Keratinocyte (primary cell): Measurements from ENCODE around the gene RAB3B. TPM values are rescaled to one million over a fixed set of nuclear protein-coding genes. Genes with fewer than 3 reads are reported as not detected.
A peak's percentile ranks its signal among the peaks of the same experiment; 100 is the strongest.

Source experiments
- DNase-seq: peaks from one replicate; pipeline ENCODE4 v3.0.0-alpha.2; 2011; ENCODE audit warnings: low read depth, missing footprints, low spot score
- FAIRE-seq: peaks from 2 replicates; lab custom pipeline; 2011; peaks lifted over from hg19 to GRCh38; lab: Jason Lieb, UNC
- H2AFZ ChIP-seq: 2 replicates; pipeline ENCODE4 v1.6.0; 2012; ENCODE audit warnings: low read length, control low read depth, inconsistent platforms; ENCODE audit not compliant: control insufficient read depth
- H3K27ac ChIP-seq: 2 replicates; pipeline ENCODE4 v1.5.1; 2011; ENCODE audit warnings: low read length; ENCODE audit not compliant: control insufficient read depth, insufficient read depth
- H3K27me3 ChIP-seq: 3 replicates; pipeline ENCODE4 v1.6.0; 2011; ENCODE audit warnings: low read length; ENCODE audit not compliant: control insufficient read depth, insufficient read depth; ENCODE audit errors: extremely low read depth
- H3K36me3 ChIP-seq, 2 experiments: 2 replicates in 1 of 2; 3 replicates in 1 of 2; pipeline ENCODE4 v1.5.1; 2011; ENCODE audit warnings: low read length in 2 of 2, mild to moderate bottlenecking in 1 of 2; ENCODE audit not compliant: control insufficient read depth in 2 of 2, insufficient read depth in 2 of 2; ENCODE audit errors: extremely low read depth in 1 of 2
- H3K4me1 ChIP-seq: 3 replicates; pipeline ENCODE4 v1.5.1; 2011; ENCODE audit warnings: low read length; ENCODE audit not compliant: control insufficient read depth, insufficient read depth; ENCODE audit errors: extremely low read depth
- H3K4me2 ChIP-seq: 3 replicates; pipeline ENCODE4 v1.6.0; 2011; ENCODE audit warnings: low read depth, low read length; ENCODE audit not compliant: control insufficient read depth, insufficient read depth; ENCODE audit errors: extremely low read depth
- H3K4me3 ChIP-seq, 3 experiments: fragments of 200-600 bp in 1 of 3; sonication (generic) in 1 of 3; 2 replicates in 2 of 3; 3 replicates in 1 of 3; pipeline ENCODE4 v1.5.1; 2011 to 2016; ENCODE audit warnings: low read length in 3 of 3, mild to moderate bottlenecking in 3 of 3, control low read depth in 2 of 3, inconsistent platforms in 1 of 3, low read depth in 1 of 3, mixed read lengths in 1 of 3, mixed run types in 1 of 3, moderate library complexity in 1 of 3; ENCODE audit not compliant: control insufficient read depth in 2 of 3, insufficient read depth in 2 of 3; ENCODE audit errors: extremely low read depth in 1 of 3
- H3K79me2 ChIP-seq: 2 replicates; pipeline ENCODE4 v1.6.0; 2012; ENCODE audit warnings: low read length; ENCODE audit not compliant: control insufficient read depth, insufficient read depth
- H3K9ac ChIP-seq: 3 replicates; pipeline ENCODE4 v1.6.0; 2011; ENCODE audit warnings: low read length; ENCODE audit not compliant: control insufficient read depth, insufficient read depth; ENCODE audit errors: extremely low read depth
- H3K9me1 ChIP-seq: 3 replicates; pipeline ENCODE4 v1.6.0; 2011; ENCODE audit warnings: low read length; ENCODE audit not compliant: control insufficient read depth, insufficient read depth; ENCODE audit errors: extremely low read depth
- H3K9me3 ChIP-seq: 2 replicates; pipeline ENCODE4 v1.5.1; 2012; ENCODE audit warnings: low read depth, low read length; ENCODE audit not compliant: control insufficient read depth
- H4K20me1 ChIP-seq: 3 replicates; pipeline ENCODE4 v1.6.0; 2011; ENCODE audit warnings: low read length; ENCODE audit not compliant: control insufficient read depth, insufficient read depth; ENCODE audit errors: extremely low read depth
- EZH2 ChIP-seq: IDR thresholded peaks from one replicate; pipeline ENCODE4 v1.6.1; 2012; ENCODE audit warnings: inconsistent platforms, mild to moderate bottlenecking, low read length, moderate library complexity
- dilution Hi-C: fragments of 300-500 bp; cut with MboI; formaldehyde crosslinking; loops from one replicate; pipeline ENCODE4 v1.7.0; 2020; ENCODE audit warnings: low sequenced_read_pairs; ENCODE audit not compliant: extremely low pct_ligation_motif_present
- polyA plus RNA-seq, 5 experiments: library from polyadenylated mRNA; depleted of rRNA in 3 of 5; stranded (reverse) in 3 of 5; stranded (forward) in 1 of 5; unstranded in 1 of 5; fragments of >200 nt; gene quantifications; 1 replicate in 1 of 5; 2 replicates in 3 of 5; 3 replicates in 1 of 5; pipeline versions ENCODE4 v1.2.1 to v1.2.3, GENCODE V29; 2011 to 2012; ENCODE audit warnings: missing spikeins in 2 of 5, low read depth in 1 of 5, low replicate concordance in 1 of 5
- TF ChIP-seq, protein P1 (sequence below), 3 experiments: IDR thresholded peaks in 1 of 3; conservative IDR thresholded peaks in 1 of 3; optimal IDR thresholded peaks in 1 of 3; 2 replicates in 2 of 3; 3 replicates in 1 of 3; pipeline versions ENCODE3 to v1.5.1; 2011; ENCODE audit warnings: low read length in 3 of 3, mild to moderate bottlenecking in 3 of 3, moderate library complexity in 2 of 3, control low read depth in 1 of 3, inconsistent platforms in 1 of 3; ENCODE audit not compliant: insufficient read depth in 2 of 3; ENCODE audit errors: extremely low read depth in 1 of 3

Gene RAB3B
- polyA plus RNA-seq, 1 donor (not counting 4 experiments of a cell fraction or from before 2014, with no cell fraction given) = 2.6 TPM

- no peak overlapping the region for H3K27ac ChIP-seq
- no peak for DNase-seq
- dilution Hi-C loops = no loop called here
- no peak overlapping the region for H3K9ac ChIP-seq
- FAIRE-seq = no peak
- no peaks in the 10 kb centered on the region for H3K4me1 ChIP-seq
- no peaks in the 10 kb centered on the region for H3K27me3 ChIP-seq
- TF ChIP-seq, protein P1, sequence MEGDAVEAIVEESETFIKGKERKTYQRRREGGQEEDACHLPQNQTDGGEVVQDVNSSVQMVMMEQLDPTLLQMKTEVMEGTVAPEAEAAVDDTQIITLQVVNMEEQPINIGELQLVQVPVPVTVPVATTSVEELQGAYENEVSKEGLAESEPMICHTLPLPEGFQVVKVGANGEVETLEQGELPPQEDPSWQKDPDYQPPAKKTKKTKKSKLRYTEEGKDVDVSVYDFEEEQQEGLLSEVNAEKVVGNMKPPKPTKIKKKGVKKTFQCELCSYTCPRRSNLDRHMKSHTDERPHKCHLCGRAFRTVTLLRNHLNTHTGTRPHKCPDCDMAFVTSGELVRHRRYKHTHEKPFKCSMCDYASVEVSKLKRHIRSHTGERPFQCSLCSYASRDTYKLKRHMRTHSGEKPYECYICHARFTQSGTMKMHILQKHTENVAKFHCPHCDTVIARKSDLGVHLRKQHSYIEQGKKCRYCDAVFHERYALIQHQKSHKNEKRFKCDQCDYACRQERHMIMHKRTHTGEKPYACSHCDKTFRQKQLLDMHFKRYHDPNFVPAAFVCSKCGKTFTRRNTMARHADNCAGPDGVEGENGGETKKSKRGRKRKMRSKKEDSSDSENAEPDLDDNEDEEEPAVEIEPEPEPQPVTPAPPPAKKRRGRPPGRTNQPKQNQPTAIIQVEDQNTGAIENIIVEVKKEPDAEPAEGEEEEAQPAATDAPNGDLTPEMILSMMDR (optimal IDR thresholded peaks at IDR 0.05 in 1 of 3, IDR thresholded peaks at IDR 0.05 in 1 of 3, conservative IDR thresholded peaks at IDR 0.05 in 1 of 3; ENCODE audit: extremely low read depth in 1 of 3, insufficient read depth in 2 of 3, low read length in 3 of 3) = no peak
- TF ChIP-seq EZH2 = no peak
- H4K20me1 ChIP-seq = no peaks in the 10 kb centered on the region
- no peak overlapping the region for H3K4me3 ChIP-seq
- H3K9me1 ChIP-seq = no peaks in the 10 kb centered on the region
- no peaks in the 10 kb centered on the region for H3K79me2 ChIP-seq
- H3K4me2 ChIP-seq = no peak overlapping the region
- H3K36me3 ChIP-seq = no peaks in the 10 kb centered on the region
- H3K9me3 ChIP-seq = no peaks in the 10 kb centered on the region
- H2AFZ ChIP-seq = no peak overlapping the region
Observed at GRCh38 chr1:51954783-51955182, 35.7 kb downstream of the RAB3B start.

GRCh38 chr1:51953079-51953478, 37.4 kb downstream of the RAB3B start:
- H3K4me2 ChIP-seq = no peak overlapping the region
- H3K9me1 ChIP-seq = no peaks in the 10 kb centered on the region
- no peak overlapping the region for H3K9ac ChIP-seq
- H3K4me3 ChIP-seq = no peak overlapping the region
- TF ChIP-seq, protein P1 (optimal IDR thresholded peaks at IDR 0.05 in 1 of 3, IDR thresholded peaks at IDR 0.05 in 1 of 3, conservative IDR thresholded peaks at IDR 0.05 in 1 of 3; ENCODE audit: extremely low read depth in 1 of 3, insufficient read depth in 2 of 3, low read length in 3 of 3) = no peak
- TF ChIP-seq EZH2 = no peak
- no peak overlapping the region for H2AFZ ChIP-seq
- no peak overlapping the region for H3K27ac ChIP-seq
- H3K4me1 ChIP-seq = peaks cover 9% of the 10 kb centered on the region
- no peaks in the 10 kb centered on the region for H3K79me2 ChIP-seq
- FAIRE-seq = peak; percentile 20
- H3K9me3 ChIP-seq = no peaks in the 10 kb centered on the region
- DNase-seq = no peak
- H3K36me3 ChIP-seq = no peaks in the 10 kb centered on the region
- no peaks in the 10 kb centered on the region for H4K20me1 ChIP-seq
- dilution Hi-C loops = no loop called here
- no peaks in the 10 kb centered on the region for H3K27me3 ChIP-seq
